ENCODE data around the gene EFNA2.
A peak's percentile ranks its signal among the peaks of the same experiment; 100 is the strongest.
"Not testable (repeated sequence)": the region's sequence is repeated elsewhere in the genome, so short reads cannot be mapped to it uniquely, and the experiment has no call there.

EFNA2 gene
- total RNA-seq, result 0 to 0.19 (median 0) reads per million in 3 experiments

DNA sequence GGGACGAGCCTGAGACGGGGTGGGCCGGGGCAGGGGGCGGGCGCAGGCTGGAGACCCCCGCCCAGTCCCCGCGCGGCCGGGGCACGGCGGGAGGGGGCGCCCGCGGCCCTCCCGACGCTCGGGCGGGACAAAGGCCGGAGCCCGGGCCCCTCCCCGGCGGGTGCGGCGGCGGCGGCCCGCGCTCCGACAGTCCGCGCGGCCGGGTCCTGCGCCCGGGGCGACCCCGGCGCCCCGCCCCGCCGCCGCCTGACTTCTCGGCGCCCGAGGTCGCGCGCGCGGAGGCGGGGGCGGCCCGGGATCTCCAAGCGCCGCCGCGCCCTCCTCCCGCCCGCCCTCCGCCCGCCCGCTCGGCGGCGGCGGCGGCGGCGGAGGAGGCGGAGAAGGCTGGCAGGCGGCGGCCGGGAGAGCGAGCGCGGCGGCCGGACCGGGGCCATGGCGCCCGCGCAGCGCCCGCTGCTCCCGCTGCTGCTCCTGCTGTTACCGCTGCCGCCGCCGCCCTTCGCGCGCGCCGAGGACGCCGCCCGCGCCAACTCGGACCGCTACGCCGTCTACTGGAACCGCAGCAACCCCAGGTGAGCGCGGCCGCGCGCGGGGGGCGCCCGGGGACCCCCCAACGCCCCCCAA lies at the start of gene EFNA2:
EFNA2 (plus strand) TSS at position 137 of the 624 bp plus-strand sequence; CDS start at position 433, 296 bp downstream.
- no peak for DNase-seq

GRCh38 chr19:1236576-1236975 lies 49.1 kb upstream of the EFNA2 start:
- no peak for DNase-seq

GRCh38 chr19:1237027-1237659 lies 48.5 kb upstream of the EFNA2 start:
- DNase-seq, result no peak

GRCh38 chr19:1237754-1238368 lies 47.8 kb upstream of the EFNA2 start, which contains the start of gene CBARP:
Gene CBARP (minus strand): TSS chr19:1238005. CDS start chr19:1236100, 1,905 bp downstream.
- no peak for DNase-seq

- DNase-seq, result no peak
Observed at GRCh38 chr19:1238369-1239303, 47.0 kb upstream of the EFNA2 start.

DNA sequence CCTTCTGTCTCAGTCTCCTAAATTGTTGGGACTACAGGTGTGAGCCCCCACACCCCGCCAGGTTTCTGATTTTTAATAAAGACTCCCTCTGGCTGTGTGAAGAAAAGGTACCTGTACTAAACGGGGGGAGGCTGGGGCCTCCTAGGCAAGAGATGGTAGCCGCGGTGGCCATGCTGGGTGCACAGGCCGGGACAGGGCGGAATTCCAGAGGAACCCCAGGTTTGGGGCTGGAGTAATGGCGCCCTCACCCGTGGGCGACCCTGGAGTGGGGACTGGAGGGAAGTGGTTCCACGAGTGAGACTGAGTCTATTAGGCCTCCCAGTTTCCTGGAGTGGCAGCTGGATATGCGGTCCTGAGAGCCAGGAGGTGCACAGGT lies 46.3 kb upstream of the EFNA2 start:
- no peak for DNase-seq

GRCh38 chr19:1239796-1240737 lies 45.6 kb upstream of the EFNA2 start:
- peak; percentile 95 for DNase-seq

GRCh38 chr19:1240925-1241324 lies 44.7 kb upstream of the EFNA2 start:
- DNase-seq, result no peak

DNA sequence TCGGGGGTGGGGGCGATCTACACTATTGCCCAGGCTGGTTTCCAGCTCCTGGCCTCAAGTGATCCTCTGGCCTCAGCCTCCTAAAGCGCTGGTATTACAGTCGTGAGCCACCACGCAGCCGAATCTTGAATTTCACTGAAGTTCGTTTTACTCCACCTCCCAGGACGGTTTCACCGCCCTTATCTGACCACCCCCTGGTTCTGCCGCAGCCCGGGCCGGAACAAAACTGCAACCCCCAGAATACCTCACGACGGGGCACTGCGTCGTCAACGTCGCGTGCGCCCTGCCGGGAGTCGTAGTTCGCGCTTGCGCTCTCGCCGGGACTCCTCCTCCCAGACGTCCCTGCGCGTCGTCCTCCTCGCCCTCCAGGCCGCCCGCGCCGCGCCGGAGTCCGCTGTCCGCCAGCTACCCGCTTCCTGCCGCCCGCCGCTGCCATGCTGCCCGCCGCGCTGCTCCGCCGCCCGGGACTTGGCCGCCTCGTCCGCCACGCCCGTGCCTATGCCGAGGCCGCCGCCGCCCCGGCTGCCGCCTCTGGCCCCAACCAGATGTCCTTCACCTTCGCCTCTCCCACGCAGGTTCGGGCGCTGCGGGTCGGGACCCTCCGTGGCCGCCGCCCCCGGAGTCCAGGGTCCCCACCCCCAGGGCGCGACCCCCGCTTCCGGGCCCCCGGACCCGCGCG lies 44.1 kb upstream of the EFNA2 start, which contains the start of gene ATP5F1D:
ATP5F1D (plus strand) TSS at position 335 of the 679 bp plus-strand sequence; CDS start at position 435, 100 bp downstream.
- peak; percentile 83 for DNase-seq

GRCh38 chr19:1243768-1244692 lies 41.6 kb upstream of the EFNA2 start:
- DNase-seq, result peak; percentile 82

- no peak for DNase-seq
Observed at GRCh38 chr19:1244693-1245451, 40.8 kb upstream of the EFNA2 start.

DNA sequence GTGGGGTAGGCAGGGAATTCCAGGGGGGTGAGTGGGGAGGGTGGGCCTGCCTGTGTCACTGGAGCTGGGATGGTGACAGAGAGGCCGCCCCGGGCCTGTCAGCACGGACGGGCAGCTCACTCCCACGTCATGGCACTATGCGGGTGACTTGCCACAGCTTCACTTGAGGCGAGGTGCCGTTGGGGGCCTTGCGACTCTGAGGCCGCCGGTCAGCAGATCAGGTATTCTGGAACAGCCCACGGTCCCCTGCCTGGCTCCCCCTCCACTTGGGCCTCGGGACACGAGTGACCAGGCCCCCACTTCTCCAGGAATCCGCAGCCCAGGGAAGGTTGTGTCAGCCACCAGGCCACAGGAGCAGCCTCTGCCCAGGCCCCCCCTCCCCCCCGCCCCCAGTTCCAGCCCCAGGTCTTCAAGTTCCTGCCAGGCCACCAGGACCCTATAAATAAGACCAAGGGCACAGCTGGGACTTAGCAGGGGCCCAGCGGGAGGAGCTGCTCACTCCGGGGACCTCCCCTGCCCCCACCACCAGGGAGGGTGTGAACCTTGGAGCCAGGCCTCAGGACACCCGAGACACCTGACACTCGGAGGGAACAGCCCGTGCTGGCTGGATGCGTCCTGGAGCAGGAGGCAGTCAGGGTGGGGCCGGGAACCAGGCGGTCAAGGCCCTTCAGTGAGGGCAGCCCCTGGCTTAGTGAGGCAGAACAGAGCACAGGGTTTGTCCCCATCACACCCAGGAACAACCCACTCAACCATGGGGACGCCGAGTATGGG lies 40.0 kb upstream of the EFNA2 start:
- DNase-seq, result no peak

DNA sequence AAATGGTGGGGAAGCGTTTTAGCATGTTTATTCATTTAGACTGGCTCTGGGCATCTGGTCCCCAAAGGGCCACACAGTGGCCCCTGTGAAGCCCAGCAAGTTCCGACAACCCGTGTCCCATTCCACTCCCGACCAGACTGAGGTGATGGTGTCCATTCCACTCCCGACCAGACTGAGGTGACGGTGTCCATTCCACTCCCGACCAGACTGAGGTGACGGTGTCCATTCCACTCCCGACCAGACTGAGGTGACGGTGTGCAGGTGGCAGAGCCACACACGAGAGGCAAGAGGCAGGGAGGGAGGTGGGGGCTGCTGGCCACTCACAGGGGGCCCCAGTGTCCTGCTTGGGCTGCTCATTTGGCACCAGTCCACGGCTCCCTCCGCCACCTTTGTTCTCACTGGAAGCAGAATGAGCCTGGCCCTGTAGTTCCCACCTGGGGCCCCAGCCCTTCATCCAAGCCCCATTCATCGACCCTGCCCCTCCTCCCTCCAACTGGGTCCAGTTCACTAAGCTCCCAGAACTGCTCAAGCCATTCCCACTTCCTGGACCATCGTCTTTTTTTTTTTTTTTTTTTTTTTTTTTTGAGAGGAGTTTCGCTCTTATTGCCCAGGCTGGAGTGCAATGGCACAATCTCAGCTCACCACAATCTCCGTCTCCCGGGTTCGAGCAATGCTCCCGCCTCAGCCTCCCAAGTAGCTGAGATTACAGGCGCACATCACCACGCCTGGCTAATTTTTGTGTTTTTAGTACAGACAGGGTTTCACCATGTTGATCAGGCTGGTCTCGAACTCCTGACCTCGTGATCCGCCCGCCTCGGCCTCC lies 39.2 kb upstream of the EFNA2 start:
- not testable (repeated sequence) for DNase-seq

DNA sequence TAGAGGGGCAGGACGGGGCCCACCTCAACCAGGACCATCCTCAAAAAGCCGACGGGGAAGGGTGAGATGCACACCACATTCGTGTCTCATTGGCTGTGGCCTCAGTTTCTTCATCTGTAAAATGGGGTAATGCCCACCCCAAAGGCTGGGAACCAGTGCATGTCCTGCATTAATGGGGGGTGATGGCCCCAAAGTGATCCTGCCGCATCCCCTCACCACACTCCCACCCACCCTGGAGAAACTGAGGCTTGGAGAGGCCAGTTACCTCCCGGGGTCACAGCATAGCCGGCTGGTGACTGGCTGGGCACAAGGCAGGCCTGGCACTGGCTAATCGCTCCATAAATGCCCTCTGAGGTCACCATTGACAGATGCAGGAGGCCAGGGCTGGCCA lies 37.9 kb upstream of the EFNA2 start:
- no peak for DNase-seq

DNA sequence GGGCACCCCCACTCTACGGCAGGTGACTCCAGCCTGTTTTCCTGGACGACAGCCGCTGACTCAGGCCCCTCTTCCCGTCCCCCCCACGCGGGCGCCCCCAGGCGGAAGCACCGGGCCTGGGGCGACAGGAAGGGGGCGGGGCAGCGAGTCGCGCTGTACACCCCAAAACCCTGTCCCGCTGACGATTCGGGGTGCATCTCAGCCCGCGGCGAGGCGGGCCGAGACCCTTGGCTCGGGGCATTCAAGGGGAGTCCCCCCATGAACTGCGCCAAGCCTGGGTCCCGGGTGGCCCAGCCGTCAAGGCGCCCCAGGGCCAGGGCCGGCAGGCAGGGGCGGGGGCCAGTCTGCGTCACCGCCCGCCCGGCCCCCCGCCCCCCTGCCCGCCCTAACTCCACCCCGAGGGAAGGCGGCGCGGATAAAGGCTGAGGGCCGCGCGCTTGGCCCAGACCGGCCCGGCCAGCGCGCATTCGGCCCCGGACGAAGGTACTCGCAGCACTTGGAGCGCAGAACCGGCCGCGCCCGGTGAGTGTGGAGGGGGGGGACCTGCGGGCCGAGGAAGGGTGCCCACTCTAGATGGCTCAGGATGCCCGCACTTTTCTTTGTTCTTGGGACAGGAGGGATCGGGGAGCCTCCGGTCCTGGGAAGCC lies 37.4 kb upstream of the EFNA2 start, which contains the start of gene MIDN:
MIDN (plus strand) TSS at position 445 of the 647 bp plus-strand sequence. CDS start 1,714 bp downstream, outside the sequence.
- peak; percentile 72 for DNase-seq

- DNase-seq, result peak; percentile 88
Observed at GRCh38 chr19:1248786-1249297, 36.8 kb upstream of the EFNA2 start.
